CD4-positive, alpha-beta memory T cell (primary cell): ENCODE measurements around the gene LXN. TPM values are rescaled to one million over a fixed set of nuclear protein-coding genes. Genes with fewer than 3 reads are reported as not detected.
"Not testable (repeated sequence)": the region's sequence is repeated elsewhere in the genome, so short reads cannot be mapped to it uniquely, and the experiment has no call there.

Experiments
- CTCF ChIA-PET: fragments of 350-600 bp; sonication (Branson Sonifier 250); formaldehyde crosslinking; loops from one replicate; lab custom pipeline; 2021; ENCODE audit warnings: inconsistent platforms; ENCODE audit not compliant: partially characterized antibody; lab: Charles Lee
- POLR2A ChIA-PET: fragments of 350-600 bp; sonication (Branson Sonifier 250); formaldehyde crosslinking; loops from one replicate; lab custom pipeline; 2021; ENCODE audit not compliant: partially characterized antibody; lab: Charles Lee
- DNase-seq, 5 donors: peaks; one replicate each; pipeline versions ENCODE4 v3.0.0 to v3.0.0-alpha.2; 2020 to 2022; ENCODE audit warnings: mixed read lengths in 1 of 5
- H3K27ac ChIP-seq: one replicate; pipeline ENCODE4 v1.7.0; 2013; ENCODE audit warnings: low read depth, low read length
- H3K27me3 ChIP-seq: 2 replicates; pipeline ENCODE4 v1.7.0; 2013; ENCODE audit warnings: mild to moderate bottlenecking, low read length, moderate library complexity; ENCODE audit not compliant: insufficient read depth
- H3K36me3 ChIP-seq: 2 replicates; pipeline ENCODE4 v1.7.0; 2013; ENCODE audit warnings: mild to moderate bottlenecking, low read length, moderate library complexity; ENCODE audit not compliant: insufficient read depth
- H3K4me1 ChIP-seq: 2 replicates; pipeline ENCODE4 v1.7.0; 2013; ENCODE audit warnings: mild to moderate bottlenecking, low read length, moderate library complexity; ENCODE audit not compliant: insufficient read depth
- H3K4me3 ChIP-seq, 2 donors: one replicate each; pipeline ENCODE4 v1.7.0; 2013; ENCODE audit warnings: low read length in 2 of 2, mild to moderate bottlenecking in 1 of 2
- H3K9me3 ChIP-seq, 2 donors: one replicate each; pipeline ENCODE4 v1.7.0; 2013; ENCODE audit warnings: low read length in 2 of 2, control low read depth in 1 of 2; ENCODE audit not compliant: control insufficient read depth in 1 of 2
- H3K27ac Mint-ChIP-seq, 7 donors: one replicate each; pipeline ENCODE4 v1.8.0; 2020 to 2021; ENCODE audit warnings: mixed read lengths in 7 of 7, mild to moderate bottlenecking in 6 of 7, inconsistent platforms in 3 of 7, moderate library complexity in 3 of 7
- H3K27me3 Mint-ChIP-seq, 2 donors: one replicate each; pipeline ENCODE4 v1.8.0; 2020 to 2021; ENCODE audit warnings: mixed read lengths in 2 of 2
- H3K36me3 Mint-ChIP-seq, 2 donors: one replicate each; pipeline ENCODE4 v1.8.0; 2020 to 2021; ENCODE audit warnings: mixed read lengths in 2 of 2, inconsistent platforms in 1 of 2, mild to moderate bottlenecking in 1 of 2
- H3K4me1 Mint-ChIP-seq, 4 donors: one replicate each; pipeline ENCODE4 v1.8.0; 2020 to 2021; ENCODE audit warnings: mixed read lengths in 4 of 4, mild to moderate bottlenecking in 1 of 4
- H3K4me3 Mint-ChIP-seq, 8 donors: one replicate each; pipeline ENCODE4 v1.8.0; 2020 to 2021; ENCODE audit warnings: mixed read lengths in 8 of 8, mild to moderate bottlenecking in 7 of 8, moderate library complexity in 6 of 8, inconsistent platforms in 3 of 8
- H3K9me3 Mint-ChIP-seq, 8 donors: one replicate each; pipeline ENCODE4 v1.8.0; 2020 to 2021; ENCODE audit warnings: mixed read lengths in 8 of 8, mild to moderate bottlenecking in 5 of 8, inconsistent platforms in 3 of 8, moderate library complexity in 1 of 8
- intact Hi-C: fragments of 100-400 bp; cut with micrococcal nuclease; formaldehyde crosslinking; loops from one replicate; pipeline ENCODE4 v1.15.1; 2023
- polyA plus RNA-seq, 2 donors: library from polyadenylated mRNA; unstranded; fragments of 300-500 nt; fragmentation: Illumina TruSeq; gene quantifications; one replicate each; pipeline ENCODE4 v1.2.3, GENCODE V29; 2021
- total RNA-seq, 2 experiments: library from RNA; stranded (reverse); gene quantifications; one replicate each; pipeline ENCODE4 v1.2.3, GENCODE V29; 2021

The LXN gene
- total and polyA plus RNA-seq, 4 experiments from 2014 or later: 7.7 to 27.5 (median 11.2) TPM

- Mint-ChIP-seq H3K27ac (no peak overlapping the region), H3K9me3 (no peaks in the 10 kb centered on the region), H3K4me3 (no peak overlapping the region), H3K27me3 (no peaks in the 10 kb centered on the region), H3K36me3 (peaks cover 47 to 50% of the 10 kb centered on the region in 2 donors), H3K4me1 (peaks cover 0 to 1% (median 0%) of the 10 kb centered on the region in 4 donors)
- Histone ChIP-seq H3K4me1 (no peaks in the 10 kb centered on the region), H3K9me3 (no peaks in the 10 kb centered on the region), H3K36me3 (no peaks in the 10 kb centered on the region), H3K4me3 (no peak overlapping the region), H3K27ac (no peak overlapping the region), H3K27me3 (no peaks in the 10 kb centered on the region)
- POLR2A ChIA-PET: no interaction called here
- no peak for DNase-seq
- CTCF ChIA-PET: interaction anchor here (2.8 kb wide), 1 partner anchor 31 kb away, joined by 9 read pairs; no protein-coding TSS in a partner anchor
- intact Hi-C loops: no loop called here
Measured at GRCh38 chr3:158696618-158697017, 24.2 kb upstream of the LXN start.

GRCh38 chr3:158693866-158694456 is 21.5 kb upstream of the LXN start:
- H3K9me3 ChIP-seq, H3K4me3 Mint-ChIP-seq, H3K27me3 ChIP-seq, H3K9me3 Mint-ChIP-seq, H3K4me1 ChIP-seq, H3K4me3 ChIP-seq, H3K27me3 Mint-ChIP-seq, intact Hi-C loops, DNase-seq, H3K4me1 Mint-ChIP-seq, H3K36me3 ChIP-seq, H3K27ac ChIP-seq: not testable (repeated sequence)
- ChIA-PET CTCF (interaction anchor here (0.8 to 2.0 kb wide), 5 partner anchors 10 to 98 kb away, joined by 3 to 7 read pairs (median 3); partner anchors contain the start of genes GFM1 and LXN), POLR2A (interaction anchor here (0.6 kb wide), 1 partner anchor 29 kb away, joined by 3 read pairs; no protein-coding TSS in a partner anchor)
- Mint-ChIP-seq H3K27ac (peak overlapping the region in 3 of 7 donors; percentile 8 to 80 (median 68)), H3K36me3 (peaks cover 48 to 73% of the 10 kb centered on the region in 2 donors)

GRCh38 chr3:158685159-158685558 is 12.7 kb upstream of the LXN start:
- H3K27me3 Mint-ChIP-seq: no peaks in the 10 kb centered on the region
- Histone ChIP-seq H3K9me3 (no peaks in the 10 kb centered on the region), H3K4me3 (no peak overlapping the region), H3K27me3 (no peaks in the 10 kb centered on the region), H3K27ac (no peak overlapping the region), H3K36me3 (peaks cover 8% of the 10 kb centered on the region), H3K4me1 (no peaks in the 10 kb centered on the region)
- H3K9me3 Mint-ChIP-seq: no peaks in the 10 kb centered on the region
- POLR2A ChIA-PET: no interaction called here
- no peak overlapping the region for H3K27ac Mint-ChIP-seq
- no peaks in the 10 kb centered on the region for H3K4me1 Mint-ChIP-seq
- H3K36me3 Mint-ChIP-seq: peaks cover 41 to 44% of the 10 kb centered on the region in 2 donors
- CTCF ChIA-PET: interaction anchor here (1.7 kb wide), 1 partner anchor 25 kb away, joined by 4 read pairs; no protein-coding TSS in a partner anchor
- intact Hi-C loops: no loop called here
- no peak for DNase-seq
- no peak overlapping the region for H3K4me3 Mint-ChIP-seq

- no peak overlapping the region for H3K4me3 ChIP-seq
- peaks cover 8% of the 10 kb centered on the region for H3K36me3 ChIP-seq
- H3K4me3 Mint-ChIP-seq: no peak overlapping the region
- no peak overlapping the region for H3K27ac ChIP-seq
- H3K27ac Mint-ChIP-seq: peak overlapping the region in 1 of 7 donors; percentile 14
- POLR2A ChIA-PET: no interaction called here
- intact Hi-C loops: no loop called here
- DNase-seq: no peak
- H3K27me3 Mint-ChIP-seq: no peaks in the 10 kb centered on the region
- H3K4me1 ChIP-seq: no peaks in the 10 kb centered on the region
- CTCF ChIA-PET: interaction anchor here (1.0 to 1.7 kb wide), 4 partner anchors 11 to 108 kb away, joined by 3 to 8 read pairs (median 4); partner anchors contain the start of gene LXN
- H3K9me3 Mint-ChIP-seq: no peaks in the 10 kb centered on the region
- H3K27me3 ChIP-seq: no peaks in the 10 kb centered on the region
- H3K4me1 Mint-ChIP-seq: no peaks in the 10 kb centered on the region
- H3K36me3 Mint-ChIP-seq: peaks cover 29 to 48% of the 10 kb centered on the region in 2 donors
- no peaks in the 10 kb centered on the region for H3K9me3 ChIP-seq
Measured at GRCh38 chr3:158683230-158683962, 10.9 kb upstream of the LXN start.

DNA sequence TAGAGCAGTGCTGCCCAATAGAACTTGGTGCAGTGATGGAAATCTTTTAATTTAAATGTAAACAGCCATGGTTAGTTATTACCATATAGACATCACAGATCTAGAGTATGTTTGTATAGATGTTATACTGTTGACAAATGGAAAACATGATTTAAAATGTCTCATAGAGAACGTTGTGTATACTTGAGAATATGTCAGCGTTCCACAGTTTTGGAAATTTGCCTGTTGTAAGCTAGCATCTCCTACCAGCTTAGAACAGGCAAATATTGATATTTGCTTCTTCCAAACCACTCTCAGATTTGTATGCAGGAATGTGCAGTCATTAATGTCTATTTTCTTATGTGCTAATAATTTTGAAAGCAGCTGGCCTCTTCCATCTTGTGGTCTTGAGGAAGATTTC is 8.4 kb upstream of the LXN start:
- no peaks in the 10 kb centered on the region for H3K9me3 ChIP-seq
- ChIA-PET POLR2A (no interaction called here), CTCF (interaction anchor here (7.1 kb wide), 1 partner anchor 21 kb away, joined by 41 read pairs; no protein-coding TSS in a partner anchor)
- Mint-ChIP-seq H3K4me1 (peaks cover 0 to 2% (median 0%) of the 10 kb centered on the region in 4 donors), H3K27me3 (no peaks in the 10 kb centered on the region), H3K27ac (no peak overlapping the region), H3K9me3 (no peaks in the 10 kb centered on the region), H3K36me3 (peaks cover 35 to 52% of the 10 kb centered on the region in 2 donors), H3K4me3 (no peak overlapping the region)
- no peak overlapping the region for H3K27ac ChIP-seq
- DNase-seq: no peak
- H3K36me3 ChIP-seq: peaks cover 8% of the 10 kb centered on the region
- H3K4me1 ChIP-seq: no peaks in the 10 kb centered on the region
- intact Hi-C loops: no loop called here
- H3K4me3 ChIP-seq: no peak overlapping the region
- no peaks in the 10 kb centered on the region for H3K27me3 ChIP-seq

DNA sequence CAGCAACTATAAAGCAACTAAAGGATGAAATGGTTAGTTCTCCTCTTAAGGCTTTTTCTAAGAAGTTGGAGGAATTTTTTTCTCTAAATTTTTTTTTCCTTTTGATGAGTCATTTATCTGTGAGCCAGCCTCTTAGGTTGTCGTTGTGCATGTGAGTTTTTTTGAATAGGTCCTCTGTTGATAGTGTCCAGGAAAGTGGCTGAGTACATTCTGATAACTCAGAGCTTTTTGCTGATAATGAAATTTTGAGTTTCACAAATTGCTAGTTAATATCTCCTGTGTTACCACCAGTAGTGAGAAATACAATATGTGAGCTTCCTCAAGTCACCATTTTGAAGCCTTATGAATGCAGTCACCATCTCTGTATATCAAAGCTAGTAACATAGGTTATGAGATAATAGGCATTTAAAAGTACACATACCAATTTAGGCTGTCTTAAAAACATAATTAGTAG is 7.1 kb upstream of the LXN start:
- intact Hi-C loops: loop anchor here (10.0 kb wide), 1 partner anchor 1885 kb away; the partner anchor contains the start of gene KPNA4
- H3K27me3 Mint-ChIP-seq: no peaks in the 10 kb centered on the region
- Histone ChIP-seq H3K4me1 (no peaks in the 10 kb centered on the region), H3K27me3 (no peaks in the 10 kb centered on the region), H3K36me3 (peaks cover 7% of the 10 kb centered on the region), H3K27ac (no peak overlapping the region), H3K4me3 (no peak overlapping the region), H3K9me3 (no peaks in the 10 kb centered on the region)
- peaks cover 29 to 41% of the 10 kb centered on the region in 2 donors for H3K36me3 Mint-ChIP-seq
- H3K4me3 Mint-ChIP-seq: no peak overlapping the region
- H3K4me1 Mint-ChIP-seq: peaks cover 0 to 2% (median 0%) of the 10 kb centered on the region in 4 donors
- DNase-seq: no peak
- CTCF ChIA-PET: interaction anchor here (1.4 to 7.1 kb wide), 2 partner anchors 20 to 48 kb away, joined by 3 to 41 read pairs; no protein-coding TSS in a partner anchor
- no peaks in the 10 kb centered on the region for H3K9me3 Mint-ChIP-seq
- no peak overlapping the region for H3K27ac Mint-ChIP-seq
- POLR2A ChIA-PET: no interaction called here

DNA sequence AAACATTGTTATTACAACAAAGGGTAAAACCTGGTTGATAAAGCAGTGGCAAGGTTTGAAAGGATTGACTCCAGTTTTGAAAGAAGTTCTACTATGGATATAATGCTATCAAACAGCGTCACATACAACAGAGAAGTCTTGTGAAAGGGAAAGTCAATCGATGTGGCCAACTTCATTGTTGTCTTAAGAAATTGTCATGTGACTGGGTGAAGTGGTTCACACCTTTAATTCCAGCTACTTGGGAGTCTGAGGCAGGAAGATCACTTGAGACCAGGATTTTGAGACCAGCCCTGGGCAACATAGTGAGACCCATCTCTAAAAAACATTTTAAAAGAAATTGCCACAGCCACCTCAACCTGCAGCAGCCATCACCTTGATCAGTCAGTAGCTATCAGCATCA is 6.2 kb upstream of the LXN start:
- Mint-ChIP-seq H3K4me1 (peaks cover 0 to 2% (median 0%) of the 10 kb centered on the region in 4 donors), H3K27me3 (no peaks in the 10 kb centered on the region), H3K9me3 (no peaks in the 10 kb centered on the region), H3K36me3 (peaks cover 22 to 34% of the 10 kb centered on the region in 2 donors), H3K4me3 (no peak overlapping the region), H3K27ac (no peak overlapping the region)
- POLR2A ChIA-PET: interaction anchor here (0.7 kb wide), 1 partner anchor 45 kb away, joined by 4 read pairs; no protein-coding TSS in a partner anchor
- Histone ChIP-seq H3K36me3 (peaks cover 4% of the 10 kb centered on the region), H3K27ac (no peak overlapping the region), H3K27me3 (no peaks in the 10 kb centered on the region), H3K4me3 (no peak overlapping the region), H3K4me1 (no peaks in the 10 kb centered on the region), H3K9me3 (no peaks in the 10 kb centered on the region)
- CTCF ChIA-PET: interaction anchor here (1.4 to 7.1 kb wide), 2 partner anchors 19 to 49 kb away, joined by 3 to 41 read pairs; no protein-coding TSS in a partner anchor
- intact Hi-C loops: loop anchor here (10.0 kb wide), 1 partner anchor 1886 kb away; the partner anchor contains the start of gene KPNA4
- no peak for DNase-seq
